Smooth muscle cell (in vitro differentiated cells): ENCODE results near the gene NOMO2. TPM values are rescaled to one million over a fixed set of nuclear protein-coding genes. Genes with fewer than 3 reads are reported as not detected.
"Not testable (repeated sequence)": the region's sequence is repeated elsewhere in the genome, so short reads cannot be mapped to it uniquely, and the experiment has no call there.

Experiments used
- DNase-seq: peaks from one replicate; lab custom pipeline; 2025; ENCODE audit not compliant: unreplicated experiment; lab: John Stamatoyannopoulos, UW
- H2AFZ ChIP-seq: fragments of 200-600 bp; sonication (generic); 2 replicates; pipeline ENCODE4 v1.6.0; 2016; ENCODE audit warnings: antibody characterized with exemption, low read depth, mild to moderate bottlenecking
- H3F3A ChIP-seq: fragments of 200-600 bp; sonication (generic); 2 replicates; pipeline ENCODE4 v1.6.0; 2017; ENCODE audit warnings: antibody characterized with exemption, low read depth
- H3K27ac ChIP-seq: fragments of 200-600 bp; sonication (generic); 2 replicates; pipeline ENCODE4 v1.5.1; 2016; ENCODE audit warnings: low read depth, mild to moderate bottlenecking
- H3K27me3 ChIP-seq: fragments of 200-600 bp; sonication (generic); 2 replicates; pipeline ENCODE4 v1.6.1; 2016; ENCODE audit warnings: low read depth, mild to moderate bottlenecking
- H3K36me3 ChIP-seq: fragments of 200-600 bp; sonication (generic); 2 replicates; pipeline ENCODE4 v1.5.1; 2016; ENCODE audit warnings: low read depth
- H3K4me1 ChIP-seq: fragments of 200-600 bp; sonication (generic); 2 replicates; pipeline ENCODE4 v1.5.1; 2016; ENCODE audit warnings: low read depth
- H3K4me2 ChIP-seq: fragments of 200-600 bp; sonication (generic); 2 replicates; pipeline ENCODE4 v1.6.0; 2016; ENCODE audit warnings: mild to moderate bottlenecking
- H3K4me3 ChIP-seq: fragments of 200-600 bp; sonication (generic); 2 replicates; pipeline ENCODE4 v1.5.1; 2016; ENCODE audit warnings: mild to moderate bottlenecking
- H3K79me2 ChIP-seq: fragments of 200-600 bp; sonication (generic); 2 replicates; pipeline ENCODE4 v1.6.0; 2016; ENCODE audit warnings: low read depth, mild to moderate bottlenecking
- H3K9ac ChIP-seq: fragments of 200-600 bp; sonication (generic); 2 replicates; pipeline ENCODE4 v1.6.0; 2016; ENCODE audit warnings: low read depth
- H3K9me3 ChIP-seq: fragments of 200-600 bp; sonication (generic); replicated peaks from 2 replicates; pipeline ENCODE4 v1.5.1; 2016; ENCODE audit warnings: low read depth
- H4K20me1 ChIP-seq: fragments of 200-600 bp; sonication (generic); 2 replicates; pipeline ENCODE4 v1.6.0; 2016; ENCODE audit warnings: low read depth
- WGBS: methylation state at CpG from one replicate; pipeline ENCODE4 v1.1.7; 2016; ENCODE audit warnings: low lambda C conversion rate; 5-methylcytosine and 5-hydroxymethylcytosine counted together
- microRNA-seq: library from miRNA; unstranded; fragments of <30 nt; microRNA quantifications from one replicate; pipeline ENCODE4, GENCODE V29; 2016; ENCODE audit warnings: borderline number of aligned reads
- polyA plus RNA-seq: library from polyadenylated mRNA; unstranded; fragments of >200 nt; fragmentation: Nextera tagmentation; extraction: Ambion mirVana; gene quantifications from 2 replicates; pipeline ENCODE4 v1.2.1, GENCODE V29; 2016
- small RNA-seq: library from RNA; depleted of rRNA; stranded (forward); fragments of <200 nt; gene quantifications from one replicate; pipeline ENCODE3, GENCODE V24; 2014
- total RNA-seq: library from RNA; depleted of rRNA; stranded (reverse); fragments of >200 nt; gene quantifications from 2 replicates; pipeline ENCODE4 v1.2.3, GENCODE V29; 2014

Gene NOMO2
- total and polyA plus RNA-seq, 2 experiments from 2014 or later: 87.1 to 125 TPM

GRCh38 chr16:18382696-18383095, 179.2 kb downstream of the NOMO2 start:
- not testable (repeated sequence) for H3K4me3 ChIP-seq, H3K36me3 ChIP-seq

More at GRCh38 chr16:18382696-18383095, 179.2 kb downstream of the NOMO2 start:
- not testable (repeated sequence) for H3K9me3 ChIP-seq, H3K27me3 ChIP-seq, H4K20me1 ChIP-seq, H3K9ac ChIP-seq, H3F3A ChIP-seq, H3K27ac ChIP-seq, H3K4me2 ChIP-seq, H3K79me2 ChIP-seq, H3K4me1 ChIP-seq, H2AFZ ChIP-seq, DNase-seq
- 94% methylated on average over 7 of the region's 28 CpGs for WGBS

Small RNA genes within 50 kb of the gene (microRNA-seq; reads per million reads assigned to microRNA genes)
- gene MIR3179-3: not detected
- gene MIR3179-4: not detected
- not detected for gene MIR3180-3
- gene MIR3670-3: not detected
- not detected for gene MIR3670-4
- gene MIR6770-3: not detected

Small RNA genes within 50 kb of the gene (small RNA-seq; reads per million reads assigned to genes)
- gene MIR3179-3 (not detected), gene MIR3179-4 (not detected), gene MIR3180-3 (not detected), gene MIR3670-3 (not detected), gene MIR3670-4 (not detected), gene MIR6770-3 (not detected), gene RF00019 (not detected)

Other genes starting within 250 kb of the NOMO2 start
- gene NPIPA8, start 225.4 kb downstream of the NOMO2 start, total RNA-seq: 2.0 TPM in 1 of 2 replicates, not detected in the other
- gene NPIPA8, start 225.4 kb downstream of the NOMO2 start, polyA plus RNA-seq: not detected in 2 replicates
- 2,766 and 3,271 TPM in 2 replicates for gene RPS15A, start 228.2 kb upstream of the NOMO2 start, total RNA-seq
- gene RPS15A, start 228.2 kb upstream of the NOMO2 start, polyA plus RNA-seq: 589 and 653 TPM in 2 replicates
- 166 and 205 TPM in 2 replicates for gene ARL6IP1, start 239.5 kb upstream of the NOMO2 start, total RNA-seq
- gene ARL6IP1, start 239.5 kb upstream of the NOMO2 start, polyA plus RNA-seq: 87.3 and 90.6 TPM in 2 replicates